A549 treated with AZD9567 at 1 μM for 4 hours (cell line): ENCODE measurements around the gene SEC61B. TPM values are rescaled to one million over a fixed set of nuclear protein-coding genes. Genes with fewer than 3 reads are reported as not detected.

Experiments used
- total RNA-seq: library from RNA; stranded (reverse); fragments of 200-300 nt; extraction: Qiagen RNA extraction; gene quantifications from 5 replicates; pipeline ENCODE4 v1.2.3, GENCODE V29; 2022; ENCODE audit not compliant: insufficient read depth

The SEC61B gene
- total RNA-seq = 275 to 353 TPM (median 329 TPM) in 5 replicates

GRCh38 chr9:99221621-99222415 is at the start of gene SEC61B, which contains the start of gene ALG2:
SEC61B (plus strand) TSS chr9:99222282; CDS start chr9:99222364, 82 bp downstream.
ALG2 (minus strand) TSS chr9:99221942; CDS start chr9:99221894, 48 bp downstream.

Other genes starting within 250 kb of the SEC61B start
- gene TGFBR1, start 117.2 kb upstream of the SEC61B start, total RNA-seq = 41.1 to 78.9 TPM (median 63.9 TPM) in 5 replicates
- gene ALG2, start 340 bp upstream of the SEC61B start, total RNA-seq = 31.6 to 53.2 TPM (median 51.0 TPM) in 5 replicates